ENCODE measurements around the gene SOX1.

Gene SOX1

GRCh38 chr13:112105244-112105681, 38.3 kb downstream of the SOX1 start:
- in situ Hi-C loops (cut with MboI; ENCODE audit: low sequenced_read_pairs): no loop called here

GRCh38 chr13:112105892-112106291, 38.9 kb downstream of the SOX1 start:
- in situ Hi-C loops (cut with MboI; ENCODE audit: low sequenced_read_pairs): no loop called here

- in situ Hi-C loops (cut with MboI; ENCODE audit: low sequenced_read_pairs): no loop called here
Observed at GRCh38 chr13:112106478-112107141, 39.7 kb downstream of the SOX1 start.

GRCh38 chr13:112107289-112107688, 40.3 kb downstream of the SOX1 start:
- in situ Hi-C loops (cut with MboI; ENCODE audit: low sequenced_read_pairs): no loop called here

GRCh38 chr13:112110479-112110878, 43.5 kb downstream of the SOX1 start:
- in situ Hi-C loops (cut with MboI; ENCODE audit: low sequenced_read_pairs): no loop called here

GRCh38 chr13:112111239-112111857, 44.4 kb downstream of the SOX1 start:
- in situ Hi-C loops (cut with MboI; ENCODE audit: low sequenced_read_pairs): no loop called here

GRCh38 chr13:112112534-112113276, 45.8 kb downstream of the SOX1 start:
- in situ Hi-C loops (cut with MboI; ENCODE audit: low sequenced_read_pairs): no loop called here

- in situ Hi-C loops (cut with MboI; ENCODE audit: low sequenced_read_pairs): no loop called here
Observed at GRCh38 chr13:112113348-112113747, 46.4 kb downstream of the SOX1 start.

- in situ Hi-C loops (cut with MboI; ENCODE audit: low sequenced_read_pairs): no loop called here
Observed at GRCh38 chr13:112113851-112114250, 46.9 kb downstream of the SOX1 start.

- in situ Hi-C loops (cut with MboI; ENCODE audit: low sequenced_read_pairs): no loop called here
Observed at GRCh38 chr13:112114391-112114790, 47.4 kb downstream of the SOX1 start.

GRCh38 chr13:112115403-112116091, 48.6 kb downstream of the SOX1 start:
- in situ Hi-C loops (cut with MboI; ENCODE audit: low sequenced_read_pairs): no loop called here

GRCh38 chr13:112116187-112116950, 49.4 kb downstream of the SOX1 start:
- in situ Hi-C loops (cut with MboI; ENCODE audit: low sequenced_read_pairs): no loop called here

GRCh38 chr13:112117258-112117954, 50.5 kb downstream of the SOX1 start:
- in situ Hi-C loops (cut with MboI; ENCODE audit: low sequenced_read_pairs): no loop called here

GRCh38 chr13:112117955-112118302, 51.0 kb downstream of the SOX1 start:
- in situ Hi-C loops (cut with MboI; ENCODE audit: low sequenced_read_pairs): no loop called here

- in situ Hi-C loops (cut with MboI; ENCODE audit: low sequenced_read_pairs): no loop called here
Observed at GRCh38 chr13:112118451-112119064, 51.6 kb downstream of the SOX1 start.

- in situ Hi-C loops (cut with MboI; ENCODE audit: low sequenced_read_pairs): no loop called here
Observed at GRCh38 chr13:112119192-112120030, 52.5 kb downstream of the SOX1 start.

GRCh38 chr13:112120031-112120373, 53.1 kb downstream of the SOX1 start:
- in situ Hi-C loops (cut with MboI; ENCODE audit: low sequenced_read_pairs): no loop called here
